Sigmoid colon (tissue), 3 donors: ENCODE data around the gene ARMC2.

Source experiments
- POLR2A ChIP-seq, 2 donors: fragments of 450-650 bp; IDR thresholded peaks; one replicate each; pipeline ENCODE4 v1.6.1; 2016; ENCODE audit warnings: antibody characterized with exemption in 2 of 2, mild to moderate bottlenecking in 2 of 2, moderate library complexity in 2 of 2
- TF ChIP-seq, protein P1 (sequence below), 4 experiments: fragments of 450-650 bp in 3 of 4; fragments of 200-600 bp in 1 of 4; IDR thresholded peaks; one replicate each; pipeline ENCODE4 v1.5.1; 2016 to 2019; ENCODE audit warnings: antibody characterized with exemption in 4 of 4, mild to moderate bottlenecking in 3 of 4, moderate library complexity in 2 of 4

DNA sequence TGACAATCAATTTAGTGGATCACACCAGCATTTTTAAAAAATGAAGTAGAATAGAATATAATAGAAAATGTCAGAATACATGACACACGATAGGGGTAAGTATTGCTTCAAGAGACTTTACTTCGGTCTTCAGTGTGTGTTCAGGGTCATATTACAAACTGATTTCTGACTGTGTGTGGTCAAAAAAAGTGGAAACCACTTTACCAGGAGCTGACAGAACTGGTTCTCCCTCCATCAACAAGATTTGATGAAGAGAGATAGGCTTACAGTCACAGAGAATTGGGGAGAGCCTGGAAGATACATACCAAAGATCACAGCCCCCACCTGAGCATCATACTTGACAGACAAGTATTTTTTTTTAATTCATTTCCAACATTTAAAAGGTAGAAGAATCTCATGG lies 21.7 kb downstream of the ARMC2 start:
- no peak for TF ChIP-seq POLR2A (IDR thresholded peaks at IDR 0.05)
- TF ChIP-seq, protein P1, sequence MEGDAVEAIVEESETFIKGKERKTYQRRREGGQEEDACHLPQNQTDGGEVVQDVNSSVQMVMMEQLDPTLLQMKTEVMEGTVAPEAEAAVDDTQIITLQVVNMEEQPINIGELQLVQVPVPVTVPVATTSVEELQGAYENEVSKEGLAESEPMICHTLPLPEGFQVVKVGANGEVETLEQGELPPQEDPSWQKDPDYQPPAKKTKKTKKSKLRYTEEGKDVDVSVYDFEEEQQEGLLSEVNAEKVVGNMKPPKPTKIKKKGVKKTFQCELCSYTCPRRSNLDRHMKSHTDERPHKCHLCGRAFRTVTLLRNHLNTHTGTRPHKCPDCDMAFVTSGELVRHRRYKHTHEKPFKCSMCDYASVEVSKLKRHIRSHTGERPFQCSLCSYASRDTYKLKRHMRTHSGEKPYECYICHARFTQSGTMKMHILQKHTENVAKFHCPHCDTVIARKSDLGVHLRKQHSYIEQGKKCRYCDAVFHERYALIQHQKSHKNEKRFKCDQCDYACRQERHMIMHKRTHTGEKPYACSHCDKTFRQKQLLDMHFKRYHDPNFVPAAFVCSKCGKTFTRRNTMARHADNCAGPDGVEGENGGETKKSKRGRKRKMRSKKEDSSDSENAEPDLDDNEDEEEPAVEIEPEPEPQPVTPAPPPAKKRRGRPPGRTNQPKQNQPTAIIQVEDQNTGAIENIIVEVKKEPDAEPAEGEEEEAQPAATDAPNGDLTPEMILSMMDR (IDR thresholded peaks at IDR 0.05) = no peak
